GM12874 (cell line): ENCODE data around the gene SH3D21.

Experiments
- TF ChIP-seq, protein P1 (sequence below): IDR thresholded peaks from 2 replicates; pipeline ENCODE4 v1.5.1; 2011; ENCODE audit warnings: low read depth, mild to moderate bottlenecking, control low read depth, low read length, moderate library complexity; ENCODE audit not compliant: insufficient read depth

SH3D21 gene

DNA sequence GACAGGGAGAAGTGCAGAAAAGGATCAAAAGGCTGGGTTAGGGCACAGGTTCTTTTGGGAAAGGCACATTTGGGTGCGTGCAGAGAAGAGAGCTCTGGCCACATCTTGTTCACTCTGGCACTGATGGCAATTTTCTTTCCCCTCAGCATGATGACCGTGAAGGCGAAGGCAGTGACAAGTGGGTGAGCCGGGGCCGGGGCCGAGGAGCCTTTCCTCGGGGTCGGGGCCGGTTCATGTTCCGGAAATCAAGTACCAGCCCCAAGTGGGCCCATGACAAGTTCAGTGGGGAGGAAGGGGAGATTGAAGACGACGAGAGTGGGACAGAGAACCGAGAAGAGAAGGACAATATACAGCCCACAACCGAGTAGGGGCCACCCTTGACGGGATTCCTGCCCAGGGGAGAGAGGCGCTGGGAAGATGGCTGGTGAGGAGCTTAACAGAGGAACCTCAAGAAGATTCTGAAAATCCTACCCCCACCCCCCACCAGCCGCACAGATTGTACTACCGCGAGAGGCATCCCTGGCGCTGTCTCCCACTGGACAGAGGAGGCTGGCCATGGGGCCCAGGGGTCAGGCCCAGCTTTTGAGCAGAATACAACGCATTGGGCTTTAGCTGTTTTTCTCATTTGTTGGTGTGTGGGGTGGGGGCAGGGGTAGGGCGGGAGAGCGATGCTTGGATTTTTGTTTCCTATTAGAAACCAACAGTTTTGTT is 2.4 kb upstream of the SH3D21 start:
- TF ChIP-seq, protein P1, sequence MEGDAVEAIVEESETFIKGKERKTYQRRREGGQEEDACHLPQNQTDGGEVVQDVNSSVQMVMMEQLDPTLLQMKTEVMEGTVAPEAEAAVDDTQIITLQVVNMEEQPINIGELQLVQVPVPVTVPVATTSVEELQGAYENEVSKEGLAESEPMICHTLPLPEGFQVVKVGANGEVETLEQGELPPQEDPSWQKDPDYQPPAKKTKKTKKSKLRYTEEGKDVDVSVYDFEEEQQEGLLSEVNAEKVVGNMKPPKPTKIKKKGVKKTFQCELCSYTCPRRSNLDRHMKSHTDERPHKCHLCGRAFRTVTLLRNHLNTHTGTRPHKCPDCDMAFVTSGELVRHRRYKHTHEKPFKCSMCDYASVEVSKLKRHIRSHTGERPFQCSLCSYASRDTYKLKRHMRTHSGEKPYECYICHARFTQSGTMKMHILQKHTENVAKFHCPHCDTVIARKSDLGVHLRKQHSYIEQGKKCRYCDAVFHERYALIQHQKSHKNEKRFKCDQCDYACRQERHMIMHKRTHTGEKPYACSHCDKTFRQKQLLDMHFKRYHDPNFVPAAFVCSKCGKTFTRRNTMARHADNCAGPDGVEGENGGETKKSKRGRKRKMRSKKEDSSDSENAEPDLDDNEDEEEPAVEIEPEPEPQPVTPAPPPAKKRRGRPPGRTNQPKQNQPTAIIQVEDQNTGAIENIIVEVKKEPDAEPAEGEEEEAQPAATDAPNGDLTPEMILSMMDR: no peak

DNA sequence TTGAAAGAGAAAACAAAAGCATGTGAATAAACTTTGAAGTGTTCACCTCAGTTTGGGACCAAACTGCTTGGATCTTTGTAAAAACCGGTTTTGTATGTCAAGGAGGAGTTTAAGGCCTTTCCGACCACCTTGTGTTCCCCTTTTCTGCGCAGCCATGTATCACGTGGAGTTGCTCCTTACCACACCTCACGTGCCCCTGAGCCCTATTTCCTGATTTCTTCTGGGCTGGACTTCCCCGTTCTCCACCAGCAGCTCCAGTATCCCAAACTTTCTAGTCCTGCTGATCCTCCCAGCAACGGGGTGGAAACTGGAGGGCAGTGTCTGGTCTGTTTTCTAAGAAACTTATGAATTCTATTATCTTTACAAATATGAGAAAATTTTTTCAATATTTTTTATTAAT is 1.6 kb upstream of the SH3D21 start:
- TF ChIP-seq, protein P1: no peak

GRCh38 chr1:36304970-36305914 is 926 bp upstream of the SH3D21 start:
- TF ChIP-seq, protein P1: no peak

DNA sequence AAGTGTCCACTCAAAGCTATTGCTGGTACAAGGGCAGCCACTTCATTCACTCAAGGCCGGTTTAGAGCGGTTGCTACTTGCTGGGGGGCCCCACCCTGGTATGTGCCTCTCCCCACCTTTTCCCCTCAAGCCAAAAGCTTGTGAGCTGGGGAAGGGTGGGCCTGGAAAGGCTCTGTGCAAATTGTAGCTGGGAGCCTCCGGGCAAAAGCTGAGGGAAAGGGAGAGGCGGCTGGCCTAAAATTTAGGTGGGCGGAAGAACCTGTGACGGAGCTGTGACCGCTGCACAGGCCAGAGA is 306 bp upstream of the SH3D21 start:
- TF ChIP-seq, protein P1: no peak

- TF ChIP-seq, protein P1: no peak
Measured at GRCh38 chr1:36306902-36307456, 811 bp downstream of the SH3D21 start.

GRCh38 chr1:36307601-36308330 is 1.6 kb downstream of the SH3D21 start:
- TF ChIP-seq, protein P1: no peak

DNA sequence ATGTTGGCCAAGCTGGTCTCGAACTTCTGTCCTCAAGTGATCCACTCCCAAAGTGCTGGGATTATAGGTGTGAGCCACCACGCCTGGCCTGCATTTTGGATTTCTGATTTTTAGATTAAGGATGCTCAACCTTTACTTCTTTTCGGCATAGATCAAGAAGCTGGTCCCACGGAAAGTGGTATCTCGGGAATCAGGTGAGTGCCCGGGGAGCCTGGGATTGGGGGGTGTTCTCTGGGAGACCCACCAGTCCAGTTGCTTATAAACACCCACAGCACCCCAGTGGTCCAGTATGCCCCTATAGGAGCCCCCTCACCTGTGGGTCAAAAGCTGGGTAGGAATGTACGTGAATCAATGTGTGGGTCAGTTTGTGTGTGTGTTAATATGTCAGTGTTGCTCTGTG is 3.2 kb downstream of the SH3D21 start:
- TF ChIP-seq, protein P1: no peak
